Measurements from ENCODE around the gene PNPLA8. TPM values are rescaled to one million over a fixed set of nuclear protein-coding genes. Genes with fewer than 3 reads are reported as not detected.
"Not testable (repeated sequence)": the region's sequence is repeated elsewhere in the genome, so short reads cannot be mapped to it uniquely, and the experiment has no call there.

PNPLA8 gene
- total RNA-seq, 6 experiments from 2014 or later = 16.2 to 18.7 (median 17.8) TPM

DNA sequence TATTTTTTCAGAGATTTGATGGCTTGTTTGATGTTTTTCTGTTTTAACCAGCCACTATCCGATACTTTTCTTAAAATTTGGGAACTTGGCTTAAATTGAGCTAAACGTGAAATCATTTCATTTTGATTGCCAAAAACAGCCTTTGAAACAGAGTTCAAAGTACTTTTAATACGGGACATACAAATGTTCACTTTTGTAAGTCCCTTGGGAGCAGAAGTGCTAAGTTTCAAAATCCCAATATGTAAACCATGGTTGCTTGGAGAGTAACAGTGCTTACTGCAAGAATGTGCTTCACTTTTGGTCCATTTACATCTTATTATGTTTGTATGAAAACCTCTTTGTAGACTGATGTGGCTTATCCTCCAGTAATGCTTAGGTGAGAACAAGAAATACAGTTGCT is 10.9 kb downstream of the PNPLA8 start:
- no peak for TF ChIP-seq CTCF (IDR thresholded peaks at IDR 0.05)
- H3K27me3 Mint-ChIP-seq (ENCODE audit: insufficient read depth) = no peaks in the 10 kb centered on the region
- H3K27ac Mint-ChIP-seq = no peak overlapping the region
- no peaks in the 10 kb centered on the region for H3K9me3 Mint-ChIP-seq
- no peaks in the 10 kb centered on the region for H3K4me1 Mint-ChIP-seq (ENCODE audit: low read depth)
- H3K36me3 Mint-ChIP-seq (ENCODE audit: low read depth) = peaks cover 13% of the 10 kb centered on the region; the same call in 1 of the 2 replicates
- DNase-seq = no peak
- H3K4me3 Mint-ChIP-seq = no peak overlapping the region

GRCh38 chr7:108511939-108512338 is 14.0 kb downstream of the PNPLA8 start:
- TF ChIP-seq CTCF (IDR thresholded peaks at IDR 0.05) = no peak
- no peaks in the 10 kb centered on the region for H3K4me1 Mint-ChIP-seq (ENCODE audit: low read depth)
- no peak for DNase-seq
- H3K4me3 Mint-ChIP-seq = no peak overlapping the region
- H3K27ac Mint-ChIP-seq = no peak overlapping the region
- H3K36me3 Mint-ChIP-seq (ENCODE audit: low read depth) = peaks cover 4% of the 10 kb centered on the region; the same call in 1 of the 2 replicates
- H3K27me3 Mint-ChIP-seq (ENCODE audit: insufficient read depth) = no peaks in the 10 kb centered on the region
- H3K9me3 Mint-ChIP-seq = no peaks in the 10 kb centered on the region

DNA sequence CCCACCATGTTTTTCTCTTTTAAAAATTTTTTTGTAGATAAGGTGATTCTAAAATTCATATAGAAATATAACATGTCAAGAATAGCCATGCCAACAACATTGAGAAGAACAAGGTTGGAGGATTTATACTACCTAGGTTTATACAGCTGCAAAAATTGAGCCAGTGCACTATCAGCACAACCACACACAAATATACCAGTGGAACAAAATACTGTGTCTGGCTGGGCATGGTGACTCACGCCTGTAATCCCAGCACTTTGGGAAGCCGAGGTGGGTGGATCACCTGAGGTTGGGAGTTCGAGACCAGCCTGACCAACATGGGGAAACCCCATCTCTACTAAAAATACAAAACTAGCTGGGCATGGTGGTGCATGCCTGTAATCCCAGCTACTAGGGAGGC is 21.4 kb downstream of the PNPLA8 start:
- not testable (repeated sequence) for H3K27ac Mint-ChIP-seq; H3K9me3 Mint-ChIP-seq; H3K4me3 Mint-ChIP-seq; DNase-seq; H3K36me3 Mint-ChIP-seq (ENCODE audit: low read depth); H3K27me3 Mint-ChIP-seq (ENCODE audit: insufficient read depth)
- peaks cover 17% of the 10 kb centered on the region for H3K4me1 Mint-ChIP-seq (ENCODE audit: low read depth)

GRCh38 chr7:108503112-108504026 is 22.6 kb downstream of the PNPLA8 start:
- Mint-ChIP-seq H3K27ac (peak overlapping the region; percentile 64), H3K4me1 (ENCODE audit: low read depth) (peaks cover 21% of the 10 kb centered on the region), H3K4me3 (no peak overlapping the region), H3K27me3 (ENCODE audit: insufficient read depth) (no peaks in the 10 kb centered on the region), H3K36me3 (ENCODE audit: low read depth) (0 out of 2 replicates have a peak, but pooled peaks cover 6% of the 10 kb centered on the region), H3K9me3 (no peaks in the 10 kb centered on the region)
- no peak for TF ChIP-seq CTCF (IDR thresholded peaks at IDR 0.05)
- peak; percentile 15 for DNase-seq

- no peaks in the 10 kb centered on the region for H3K9me3 Mint-ChIP-seq
- TF ChIP-seq CTCF (IDR thresholded peaks at IDR 0.05) = no peak
- no peaks in the 10 kb centered on the region for H3K27me3 Mint-ChIP-seq (ENCODE audit: insufficient read depth)
- peaks cover 21% of the 10 kb centered on the region for H3K4me1 Mint-ChIP-seq (ENCODE audit: low read depth)
- no peak for DNase-seq
- 0 out of 2 replicates have a peak, but pooled peaks cover 6% of the 10 kb centered on the region for H3K36me3 Mint-ChIP-seq (ENCODE audit: low read depth)
- H3K4me3 Mint-ChIP-seq = no peak overlapping the region
- H3K27ac Mint-ChIP-seq = no peak overlapping the region
Observed at GRCh38 chr7:108499566-108499965, 26.4 kb downstream of the PNPLA8 start.

DNA sequence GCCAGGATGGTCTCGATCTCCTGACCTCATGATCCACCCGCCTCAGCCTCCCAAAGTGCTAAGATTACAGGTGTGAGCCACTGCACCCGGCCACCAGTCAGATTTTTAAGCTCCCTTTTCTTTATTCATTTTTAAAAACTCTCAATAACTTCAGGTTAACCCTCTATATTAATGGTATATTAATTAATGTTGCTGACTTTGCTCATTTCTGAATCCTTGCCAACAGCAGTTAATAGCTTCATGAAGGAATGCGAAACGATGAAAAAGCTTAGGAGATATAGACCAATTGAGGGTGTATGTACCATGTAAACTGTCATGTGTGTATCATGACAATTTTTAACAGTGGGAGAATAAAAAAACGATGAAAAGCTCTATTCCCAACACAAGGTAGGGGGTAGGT is 27.5 kb downstream of the PNPLA8 start:
- DNase-seq = no peak
- no peaks in the 10 kb centered on the region for H3K9me3 Mint-ChIP-seq
- H3K36me3 Mint-ChIP-seq (ENCODE audit: low read depth) = 0 out of 2 replicates have a peak, but pooled peaks cover 6% of the 10 kb centered on the region
- H3K4me1 Mint-ChIP-seq (ENCODE audit: low read depth) = peaks cover 15% of the 10 kb centered on the region
- no peaks in the 10 kb centered on the region for H3K27me3 Mint-ChIP-seq (ENCODE audit: insufficient read depth)
- H3K4me3 Mint-ChIP-seq = no peak overlapping the region
- TF ChIP-seq CTCF (IDR thresholded peaks at IDR 0.05) = no peak
- H3K27ac Mint-ChIP-seq = no peak overlapping the region

Measured in HFFc6 (cell line).